Keratinocyte (primary cell): Measurements from ENCODE around the gene CCND2. TPM values are rescaled to one million over a fixed set of nuclear protein-coding genes. Genes with fewer than 3 reads are reported as not detected.

Source experiments
- DNase-seq: peaks from one replicate; pipeline ENCODE4 v3.0.0-alpha.2; 2011; ENCODE audit warnings: low read depth, missing footprints, low spot score
- FAIRE-seq: peaks from 2 replicates; lab custom pipeline; 2011; peaks lifted over from hg19 to GRCh38; lab: Jason Lieb, UNC
- H2AFZ ChIP-seq: 2 replicates; pipeline ENCODE4 v1.6.0; 2012; ENCODE audit warnings: low read length, control low read depth, inconsistent platforms; ENCODE audit not compliant: control insufficient read depth
- H3K27ac ChIP-seq: 2 replicates; pipeline ENCODE4 v1.5.1; 2011; ENCODE audit warnings: low read length; ENCODE audit not compliant: control insufficient read depth, insufficient read depth
- H3K27me3 ChIP-seq: 3 replicates; pipeline ENCODE4 v1.6.0; 2011; ENCODE audit warnings: low read length; ENCODE audit not compliant: control insufficient read depth, insufficient read depth; ENCODE audit errors: extremely low read depth
- H3K36me3 ChIP-seq, 2 experiments: 2 replicates in 1 of 2; 3 replicates in 1 of 2; pipeline ENCODE4 v1.5.1; 2011; ENCODE audit warnings: low read length in 2 of 2, mild to moderate bottlenecking in 1 of 2; ENCODE audit not compliant: control insufficient read depth in 2 of 2, insufficient read depth in 2 of 2; ENCODE audit errors: extremely low read depth in 1 of 2
- H3K4me1 ChIP-seq: 3 replicates; pipeline ENCODE4 v1.5.1; 2011; ENCODE audit warnings: low read length; ENCODE audit not compliant: control insufficient read depth, insufficient read depth; ENCODE audit errors: extremely low read depth
- H3K4me2 ChIP-seq: 3 replicates; pipeline ENCODE4 v1.6.0; 2011; ENCODE audit warnings: low read depth, low read length; ENCODE audit not compliant: control insufficient read depth, insufficient read depth; ENCODE audit errors: extremely low read depth
- H3K4me3 ChIP-seq, 3 experiments: fragments of 200-600 bp in 1 of 3; sonication (generic) in 1 of 3; 2 replicates in 2 of 3; 3 replicates in 1 of 3; pipeline ENCODE4 v1.5.1; 2011 to 2016; ENCODE audit warnings: low read length in 3 of 3, mild to moderate bottlenecking in 3 of 3, control low read depth in 2 of 3, inconsistent platforms in 1 of 3, low read depth in 1 of 3, mixed read lengths in 1 of 3, mixed run types in 1 of 3, moderate library complexity in 1 of 3; ENCODE audit not compliant: control insufficient read depth in 2 of 3, insufficient read depth in 2 of 3; ENCODE audit errors: extremely low read depth in 1 of 3
- H3K79me2 ChIP-seq: 2 replicates; pipeline ENCODE4 v1.6.0; 2012; ENCODE audit warnings: low read length; ENCODE audit not compliant: control insufficient read depth, insufficient read depth
- H3K9ac ChIP-seq: 3 replicates; pipeline ENCODE4 v1.6.0; 2011; ENCODE audit warnings: low read length; ENCODE audit not compliant: control insufficient read depth, insufficient read depth; ENCODE audit errors: extremely low read depth
- H3K9me1 ChIP-seq: 3 replicates; pipeline ENCODE4 v1.6.0; 2011; ENCODE audit warnings: low read length; ENCODE audit not compliant: control insufficient read depth, insufficient read depth; ENCODE audit errors: extremely low read depth
- H3K9me3 ChIP-seq: 2 replicates; pipeline ENCODE4 v1.5.1; 2012; ENCODE audit warnings: low read depth, low read length; ENCODE audit not compliant: control insufficient read depth
- H4K20me1 ChIP-seq: 3 replicates; pipeline ENCODE4 v1.6.0; 2011; ENCODE audit warnings: low read length; ENCODE audit not compliant: control insufficient read depth, insufficient read depth; ENCODE audit errors: extremely low read depth
- CTCF ChIP-seq, 3 experiments: IDR thresholded peaks in 1 of 3; conservative IDR thresholded peaks in 1 of 3; optimal IDR thresholded peaks in 1 of 3; 2 replicates in 2 of 3; 3 replicates in 1 of 3; pipeline versions ENCODE3 to v1.5.1; 2011; ENCODE audit warnings: low read length in 3 of 3, mild to moderate bottlenecking in 3 of 3, moderate library complexity in 2 of 3, control low read depth in 1 of 3, inconsistent platforms in 1 of 3; ENCODE audit not compliant: insufficient read depth in 2 of 3; ENCODE audit errors: extremely low read depth in 1 of 3
- EZH2 ChIP-seq: IDR thresholded peaks from one replicate; pipeline ENCODE4 v1.6.1; 2012; ENCODE audit warnings: inconsistent platforms, mild to moderate bottlenecking, low read length, moderate library complexity
- dilution Hi-C: fragments of 300-500 bp; cut with MboI; formaldehyde crosslinking; loops from one replicate; pipeline ENCODE4 v1.7.0; 2020; ENCODE audit warnings: low sequenced_read_pairs; ENCODE audit not compliant: extremely low pct_ligation_motif_present
- polyA plus RNA-seq, 5 experiments: library from polyadenylated mRNA; depleted of rRNA in 3 of 5; stranded (reverse) in 3 of 5; stranded (forward) in 1 of 5; unstranded in 1 of 5; fragments of >200 nt; gene quantifications; 1 replicate in 1 of 5; 2 replicates in 3 of 5; 3 replicates in 1 of 5; pipeline versions ENCODE4 v1.2.1 to v1.2.3, GENCODE V29; 2011 to 2012; ENCODE audit warnings: missing spikeins in 2 of 5, low read depth in 1 of 5, low replicate concordance in 1 of 5

CCND2 gene
- polyA plus RNA-seq, 1 donor (not counting 4 experiments of a cell fraction or from before 2014, with no cell fraction given) = 324 TPM

DNA sequence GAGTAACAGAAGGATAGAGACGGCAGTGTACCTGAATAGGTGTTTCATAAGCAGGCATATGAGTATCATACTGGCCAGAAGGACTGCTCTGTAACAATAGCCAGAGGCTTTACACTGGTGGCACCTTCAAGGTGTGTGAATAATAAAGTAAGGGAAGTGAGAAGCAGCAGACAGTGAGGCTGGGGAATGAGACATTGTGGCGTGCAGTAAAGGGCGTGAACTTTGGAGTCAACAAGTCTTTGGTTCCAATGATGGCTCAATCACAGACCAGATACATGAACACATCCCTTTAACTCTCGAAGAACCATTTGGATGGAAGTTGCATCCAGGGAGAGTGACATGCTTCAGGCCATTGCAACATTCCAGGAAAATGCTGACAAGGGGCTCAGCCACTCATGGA is 32.0 kb upstream of the CCND2 start:
- TF ChIP-seq EZH2 (no peak), CTCF (optimal IDR thresholded peaks at IDR 0.05 in 1 of 3, IDR thresholded peaks at IDR 0.05 in 1 of 3, conservative IDR thresholded peaks at IDR 0.05 in 1 of 3; ENCODE audit: extremely low read depth in 1 of 3, insufficient read depth in 2 of 3, low read length in 3 of 3) (no peak)
- Histone ChIP-seq H3K9me3 (no peaks in the 10 kb centered on the region), H3K4me1 (no peaks in the 10 kb centered on the region), H4K20me1 (no peaks in the 10 kb centered on the region), H3K27me3 (peaks cover 4% of the 10 kb centered on the region), H3K9me1 (no peaks in the 10 kb centered on the region), H2AFZ (no peak overlapping the region), H3K9ac (no peak overlapping the region), H3K4me2 (no peak overlapping the region), H3K79me2 (no peaks in the 10 kb centered on the region), H3K4me3 (no peak overlapping the region), H3K36me3 (no peaks in the 10 kb centered on the region), H3K27ac (no peak overlapping the region)
- DNase-seq (no peak), FAIRE-seq (no peak)
- dilution Hi-C loops = no loop called here

GRCh38 chr12:4242595-4242994 is 31.0 kb upstream of the CCND2 start:
- Histone ChIP-seq H3K36me3 (no peaks in the 10 kb centered on the region), H3K4me1 (no peaks in the 10 kb centered on the region), H3K4me3 (no peak overlapping the region), H3K9me1 (no peaks in the 10 kb centered on the region), H3K9ac (no peak overlapping the region), H2AFZ (no peak overlapping the region), H3K79me2 (no peaks in the 10 kb centered on the region), H3K27me3 (peaks cover 4% of the 10 kb centered on the region), H3K27ac (no peak overlapping the region), H3K4me2 (no peak overlapping the region), H3K9me3 (no peaks in the 10 kb centered on the region), H4K20me1 (no peaks in the 10 kb centered on the region)
- dilution Hi-C loops = no loop called here
- DNase-seq (no peak), FAIRE-seq (no peak)
- no peak for TF ChIP-seq CTCF (optimal IDR thresholded peaks at IDR 0.05 in 1 of 3, IDR thresholded peaks at IDR 0.05 in 1 of 3, conservative IDR thresholded peaks at IDR 0.05 in 1 of 3; ENCODE audit: extremely low read depth in 1 of 3, insufficient read depth in 2 of 3, low read length in 3 of 3)
- TF ChIP-seq EZH2 = no peak
